Measurements from ENCODE around the gene STK4. TPM values are rescaled to one million over a fixed set of nuclear protein-coding genes. Genes with fewer than 3 reads are reported as not detected.

The STK4 gene
- total RNA-seq, 4 donors from 2014 or later: 9.0 to 43.6 (median 29.6) TPM

DNA sequence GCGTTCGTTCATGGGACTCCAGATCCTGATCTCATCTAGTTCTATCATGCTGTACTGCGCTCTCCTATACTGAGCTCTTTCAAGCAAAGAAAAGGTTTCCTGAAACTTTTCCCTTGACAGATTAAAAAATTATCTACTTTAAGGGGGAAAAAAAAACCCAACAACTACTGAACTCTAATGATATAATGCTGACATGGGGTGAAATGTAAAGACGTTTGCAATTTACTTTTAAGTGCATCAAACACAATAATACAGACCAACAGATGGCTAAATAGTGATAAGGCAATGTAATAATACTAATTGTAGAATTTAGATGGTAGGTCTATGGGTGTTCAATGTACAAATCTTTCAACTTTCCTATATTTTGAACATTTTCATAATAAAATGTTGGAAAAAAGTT, 22.5 kb upstream of the STK4 start:
- DNase-seq: no peak
- Histone ChIP-seq H3K27ac (no peak overlapping the region), H3K9me3 (no peaks in the 10 kb centered on the region), H3K27me3 (no peaks in the 10 kb centered on the region), H3K4me1 (no peaks in the 10 kb centered on the region), H3K4me3 (no peak overlapping the region), H3K36me3 (no peaks in the 10 kb centered on the region)
- TF ChIP-seq POLR2A (IDR thresholded peaks at IDR 0.05): no peak
- TF ChIP-seq, protein P1, sequence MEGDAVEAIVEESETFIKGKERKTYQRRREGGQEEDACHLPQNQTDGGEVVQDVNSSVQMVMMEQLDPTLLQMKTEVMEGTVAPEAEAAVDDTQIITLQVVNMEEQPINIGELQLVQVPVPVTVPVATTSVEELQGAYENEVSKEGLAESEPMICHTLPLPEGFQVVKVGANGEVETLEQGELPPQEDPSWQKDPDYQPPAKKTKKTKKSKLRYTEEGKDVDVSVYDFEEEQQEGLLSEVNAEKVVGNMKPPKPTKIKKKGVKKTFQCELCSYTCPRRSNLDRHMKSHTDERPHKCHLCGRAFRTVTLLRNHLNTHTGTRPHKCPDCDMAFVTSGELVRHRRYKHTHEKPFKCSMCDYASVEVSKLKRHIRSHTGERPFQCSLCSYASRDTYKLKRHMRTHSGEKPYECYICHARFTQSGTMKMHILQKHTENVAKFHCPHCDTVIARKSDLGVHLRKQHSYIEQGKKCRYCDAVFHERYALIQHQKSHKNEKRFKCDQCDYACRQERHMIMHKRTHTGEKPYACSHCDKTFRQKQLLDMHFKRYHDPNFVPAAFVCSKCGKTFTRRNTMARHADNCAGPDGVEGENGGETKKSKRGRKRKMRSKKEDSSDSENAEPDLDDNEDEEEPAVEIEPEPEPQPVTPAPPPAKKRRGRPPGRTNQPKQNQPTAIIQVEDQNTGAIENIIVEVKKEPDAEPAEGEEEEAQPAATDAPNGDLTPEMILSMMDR (IDR thresholded peaks at IDR 0.05): no peak
- intact Hi-C loops (cut with DNase I; ENCODE audit: low total_unique reads): no loop called here

DNA sequence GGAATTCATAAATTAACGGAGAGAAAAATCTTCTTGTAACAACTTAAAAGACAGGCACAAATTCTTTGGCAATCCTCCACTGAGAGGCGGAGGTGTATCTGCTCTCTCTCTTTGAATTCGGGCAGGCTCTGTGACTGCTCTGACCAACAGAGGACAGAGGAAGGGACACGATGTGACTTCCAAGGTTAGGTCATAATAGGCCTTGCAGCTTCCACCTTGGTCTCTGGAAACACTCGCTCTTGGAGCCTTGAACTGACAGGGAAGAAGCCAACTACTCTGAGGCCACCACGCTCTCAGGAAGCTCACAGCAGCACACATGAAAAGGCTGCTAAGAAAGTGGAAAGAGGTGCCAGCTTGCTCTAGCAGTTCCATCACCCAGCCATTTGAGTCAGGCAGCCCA, 21.1 kb upstream of the STK4 start:
- no peak overlapping the region for H3K4me3 ChIP-seq
- no peak overlapping the region for H3K27ac ChIP-seq
- no peak for DNase-seq
- H3K27me3 ChIP-seq: no peaks in the 10 kb centered on the region
- H3K9me3 ChIP-seq: no peaks in the 10 kb centered on the region
- TF ChIP-seq, protein P1 (IDR thresholded peaks at IDR 0.05): no peak
- TF ChIP-seq POLR2A (IDR thresholded peaks at IDR 0.05): no peak
- H3K4me1 ChIP-seq: no peaks in the 10 kb centered on the region
- intact Hi-C loops (cut with DNase I; ENCODE audit: low total_unique reads): no loop called here
- H3K36me3 ChIP-seq: no peaks in the 10 kb centered on the region

DNA sequence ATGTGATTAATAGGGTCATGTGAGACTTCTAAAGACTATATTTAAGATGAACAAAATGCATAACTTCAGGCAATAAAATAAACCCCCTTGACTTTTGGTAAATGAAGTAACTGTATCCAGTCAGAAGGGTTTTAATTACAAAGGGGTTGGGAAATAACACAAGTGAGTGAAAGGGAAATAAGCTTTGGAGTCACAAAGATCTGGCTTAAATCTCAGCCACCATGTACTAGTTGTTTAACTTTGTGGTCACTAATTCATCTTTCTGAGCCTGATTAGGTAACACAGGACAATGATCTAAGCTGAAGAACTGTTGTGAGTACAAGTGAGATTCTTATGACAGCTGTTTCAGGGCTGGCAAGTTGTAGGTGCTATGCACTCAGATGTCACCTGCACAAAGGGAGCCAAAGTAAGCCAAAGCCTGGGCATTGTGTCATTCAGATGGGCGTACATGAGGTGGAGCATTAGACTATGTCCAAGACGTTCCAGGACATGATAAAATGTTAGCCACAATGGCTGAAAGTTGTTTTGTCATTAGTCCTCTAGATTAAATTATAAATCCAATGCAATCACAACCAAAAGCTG, 19.9 kb upstream of the STK4 start:
- Histone ChIP-seq H3K27ac (no peak overlapping the region), H3K4me1 (no peaks in the 10 kb centered on the region), H3K4me3 (no peak overlapping the region), H3K27me3 (no peaks in the 10 kb centered on the region), H3K36me3 (no peaks in the 10 kb centered on the region), H3K9me3 (no peaks in the 10 kb centered on the region)
- no peak for TF ChIP-seq POLR2A (IDR thresholded peaks at IDR 0.05)
- TF ChIP-seq, protein P1 (IDR thresholded peaks at IDR 0.05): no peak
- intact Hi-C loops (cut with DNase I; ENCODE audit: low total_unique reads): no loop called here
- DNase-seq: no peak

DNA sequence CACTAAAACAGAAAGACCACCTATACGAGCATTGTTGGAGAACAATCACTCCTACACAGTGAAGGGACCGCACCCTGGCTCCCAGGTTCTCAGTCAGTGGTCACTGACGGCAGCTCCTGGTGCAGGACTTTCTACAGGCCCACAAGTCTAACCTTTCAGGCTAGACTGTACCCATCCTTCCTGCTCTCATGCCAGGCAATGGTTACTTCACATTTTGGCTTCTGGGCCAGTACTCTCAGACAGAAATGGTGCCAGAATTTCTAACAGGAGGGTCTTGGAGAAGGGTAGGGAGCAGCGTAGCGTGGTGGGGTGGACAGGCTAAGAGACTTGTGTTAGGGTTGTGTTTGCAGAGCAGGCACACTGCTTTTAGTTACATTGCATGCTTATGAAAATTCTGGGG, 18.2 kb upstream of the STK4 start:
- intact Hi-C loops (cut with DNase I; ENCODE audit: low total_unique reads): no loop called here
- no peaks in the 10 kb centered on the region for H3K27me3 ChIP-seq
- no peak overlapping the region for H3K4me3 ChIP-seq
- H3K4me1 ChIP-seq: no peaks in the 10 kb centered on the region
- no peak for DNase-seq
- no peaks in the 10 kb centered on the region for H3K36me3 ChIP-seq
- H3K9me3 ChIP-seq: no peaks in the 10 kb centered on the region
- TF ChIP-seq POLR2A (IDR thresholded peaks at IDR 0.05): no peak
- TF ChIP-seq, protein P1 (IDR thresholded peaks at IDR 0.05): no peak
- no peak overlapping the region for H3K27ac ChIP-seq

DNA sequence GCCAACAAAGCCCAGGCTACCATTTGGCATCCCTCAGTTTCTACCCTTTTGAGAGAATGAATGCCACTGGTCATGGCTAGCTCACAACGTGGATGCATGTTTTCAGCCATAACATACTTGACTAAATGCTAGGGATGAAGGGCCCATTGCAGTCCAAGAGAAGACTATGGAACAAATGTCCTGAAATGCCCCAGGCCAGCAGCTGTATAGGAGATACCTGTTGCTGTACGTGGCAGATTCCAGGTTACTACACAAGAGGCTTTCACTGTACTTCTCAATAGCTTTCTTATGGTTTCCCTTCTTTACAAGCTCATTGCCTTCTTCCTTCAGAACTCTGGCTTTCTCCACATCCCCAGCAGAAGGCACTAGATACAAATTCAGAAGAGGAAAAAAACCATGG, 17.8 kb upstream of the STK4 start:
- TF ChIP-seq POLR2A (IDR thresholded peaks at IDR 0.05): no peak
- TF ChIP-seq, protein P1 (IDR thresholded peaks at IDR 0.05): no peak
- H3K4me1 ChIP-seq: no peaks in the 10 kb centered on the region
- no peak for DNase-seq
- intact Hi-C loops (cut with DNase I; ENCODE audit: low total_unique reads): no loop called here
- H3K36me3 ChIP-seq: no peaks in the 10 kb centered on the region
- no peaks in the 10 kb centered on the region for H3K27me3 ChIP-seq
- H3K9me3 ChIP-seq: no peaks in the 10 kb centered on the region
- H3K27ac ChIP-seq: no peak overlapping the region
- H3K4me3 ChIP-seq: no peak overlapping the region
